Suprapubic skin (tissue), 4 donors: ENCODE measurements around the gene TMEM151A. TPM values are rescaled to one million over a fixed set of nuclear protein-coding genes. Genes with fewer than 3 reads are reported as not detected.

Source experiments
- DNase-seq, 2 donors: peaks; one replicate each; pipeline ENCODE4 v3.0.0-alpha.2; 2019; ENCODE audit warnings: low spot score in 2 of 2
- H3K27ac ChIP-seq: fragments of 200-600 bp; sonication (generic); one replicate; pipeline ENCODE4 v1.5.1; 2019
- H3K27me3 ChIP-seq: fragments of 200-600 bp; sonication (generic); one replicate; pipeline ENCODE4 v1.5.1; 2019
- H3K36me3 ChIP-seq: fragments of 200-600 bp; sonication (generic); one replicate; pipeline ENCODE4 v1.5.1; 2019
- H3K4me1 ChIP-seq: fragments of 200-600 bp; sonication (generic); one replicate; pipeline ENCODE4 v1.5.1; 2019
- H3K4me3 ChIP-seq: fragments of 200-600 bp; sonication (generic); one replicate; pipeline ENCODE4 v1.5.1; 2019; ENCODE audit warnings: mild to moderate bottlenecking
- H3K9me3 ChIP-seq: fragments of 200-600 bp; sonication (generic); one replicate; pipeline ENCODE4 v1.5.1; 2019
- EP300 ChIP-seq: sonication (generic); formaldehyde crosslinking; IDR thresholded peaks from one replicate; pipeline ENCODE4 v1.6.1; 2017; ENCODE audit warnings: antibody characterized with exemption
- POLR2A ChIP-seq, 2 donors: fragments of 450-650 bp; IDR thresholded peaks; one replicate each; pipeline ENCODE4 v1.6.1; 2017; ENCODE audit warnings: antibody characterized with exemption in 2 of 2, mild to moderate bottlenecking in 2 of 2, moderate library complexity in 2 of 2
- POLR2AphosphoS5 ChIP-seq, 3 donors: sonication (generic); formaldehyde crosslinking; IDR thresholded peaks; one replicate each; pipeline ENCODE4 v1.6.1; 2017; ENCODE audit warnings: antibody characterized with exemption in 3 of 3
- WGBS: methylation state at CpG from one replicate; pipeline ENCODE4 v1.1.5; 2018; 5-methylcytosine and 5-hydroxymethylcytosine counted together
- total RNA-seq, 4 donors: library from RNA; depleted of rRNA; stranded (reverse); fragments of >200 nt; gene quantifications; one replicate each; pipeline ENCODE4 v1.1.0, GENCODE V29; 2016
- TF ChIP-seq, protein P1 (sequence below), 2 donors: fragments of 200-600 bp in 1 of 2; fragments of 450-650 bp in 1 of 2; sonication (generic) in 1 of 2; IDR thresholded peaks; one replicate each; pipeline ENCODE4 v1.5.1; 2016 to 2019; ENCODE audit warnings: antibody characterized with exemption in 2 of 2, mild to moderate bottlenecking in 1 of 2, moderate library complexity in 1 of 2

TMEM151A gene
- total RNA-seq, 4 donors from 2014 or later, result not detected

DNA sequence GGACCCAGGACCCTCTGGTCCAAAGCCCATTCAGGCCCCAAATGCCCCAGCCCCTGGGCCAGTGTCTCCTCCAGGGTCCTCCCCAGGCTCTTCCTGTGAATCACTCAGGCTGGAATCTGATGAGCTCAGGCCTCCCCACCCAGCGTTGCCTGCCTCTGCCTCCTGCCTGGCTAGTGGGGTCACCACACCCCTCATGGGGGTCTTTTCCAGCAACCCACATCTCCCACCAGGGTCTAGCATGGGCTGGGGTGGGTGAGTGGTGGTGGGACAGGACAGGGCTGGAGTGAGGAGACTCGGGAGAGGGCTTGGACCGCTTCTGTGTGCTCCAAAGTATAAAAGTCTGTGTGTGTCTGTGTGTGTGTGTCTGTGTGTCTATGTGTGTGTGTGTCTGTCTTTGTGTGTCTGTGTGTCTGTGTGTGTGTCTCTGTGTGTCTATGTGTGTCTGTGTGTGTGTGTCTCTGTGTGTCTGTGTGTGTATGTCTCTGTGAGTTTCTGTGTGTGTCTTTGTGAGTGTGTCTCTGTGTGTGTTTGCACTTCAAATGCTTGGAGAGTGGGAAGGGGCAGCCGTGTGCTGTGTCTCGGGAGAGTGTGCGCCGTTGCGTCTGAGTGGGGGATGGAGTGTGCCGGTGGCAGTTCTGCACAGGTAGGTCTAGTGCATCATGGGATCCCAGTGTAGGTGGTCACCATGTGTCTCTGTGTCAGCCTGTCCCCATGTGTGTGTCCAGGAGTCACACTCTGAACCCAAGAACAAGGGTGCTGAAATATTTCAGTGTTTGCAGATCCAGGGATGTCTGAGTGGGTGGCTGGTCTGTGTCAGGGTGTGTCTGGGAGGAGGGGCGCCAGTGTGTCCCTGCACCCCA lies 35.7 kb downstream of the TMEM151A start:
- WGBS, result 70% methylated on average over 10 of the region's 10 CpGs
- Histone ChIP-seq H3K27me3 (no peaks in the 10 kb centered on the region), H3K9me3 (no peaks in the 10 kb centered on the region), H3K4me3 (no peak overlapping the region), H3K27ac (peak overlapping the region; percentile 74), H3K36me3 (peaks cover 10% of the 10 kb centered on the region), H3K4me1 (peaks cover 53% of the 10 kb centered on the region)
- peak in 1 of 2 donors; percentile 73 for DNase-seq
- TF ChIP-seq POLR2AphosphoS5 (IDR thresholded peaks at IDR 0.05), result no peak
- TF ChIP-seq, protein P1, sequence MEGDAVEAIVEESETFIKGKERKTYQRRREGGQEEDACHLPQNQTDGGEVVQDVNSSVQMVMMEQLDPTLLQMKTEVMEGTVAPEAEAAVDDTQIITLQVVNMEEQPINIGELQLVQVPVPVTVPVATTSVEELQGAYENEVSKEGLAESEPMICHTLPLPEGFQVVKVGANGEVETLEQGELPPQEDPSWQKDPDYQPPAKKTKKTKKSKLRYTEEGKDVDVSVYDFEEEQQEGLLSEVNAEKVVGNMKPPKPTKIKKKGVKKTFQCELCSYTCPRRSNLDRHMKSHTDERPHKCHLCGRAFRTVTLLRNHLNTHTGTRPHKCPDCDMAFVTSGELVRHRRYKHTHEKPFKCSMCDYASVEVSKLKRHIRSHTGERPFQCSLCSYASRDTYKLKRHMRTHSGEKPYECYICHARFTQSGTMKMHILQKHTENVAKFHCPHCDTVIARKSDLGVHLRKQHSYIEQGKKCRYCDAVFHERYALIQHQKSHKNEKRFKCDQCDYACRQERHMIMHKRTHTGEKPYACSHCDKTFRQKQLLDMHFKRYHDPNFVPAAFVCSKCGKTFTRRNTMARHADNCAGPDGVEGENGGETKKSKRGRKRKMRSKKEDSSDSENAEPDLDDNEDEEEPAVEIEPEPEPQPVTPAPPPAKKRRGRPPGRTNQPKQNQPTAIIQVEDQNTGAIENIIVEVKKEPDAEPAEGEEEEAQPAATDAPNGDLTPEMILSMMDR (IDR thresholded peaks at IDR 0.05), result no peak
- TF ChIP-seq POLR2A (IDR thresholded peaks at IDR 0.05), result no peak
- TF ChIP-seq EP300, result no peak

DNA sequence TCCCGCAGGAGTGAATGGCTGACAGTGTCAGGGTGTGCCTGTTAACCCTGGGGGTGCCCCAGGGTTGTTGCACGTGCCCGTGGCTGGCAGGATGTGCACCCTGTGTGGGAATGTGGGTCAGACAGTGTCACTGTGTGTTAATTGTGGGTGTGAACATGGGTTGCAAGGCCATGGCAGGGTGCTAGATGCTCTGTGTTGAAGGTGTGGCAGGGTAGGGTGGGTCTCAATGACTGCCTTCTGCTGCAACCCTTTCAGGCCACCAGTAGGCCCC lies 36.3 kb downstream of the TMEM151A start:
- Histone ChIP-seq H3K36me3 (peaks cover 16% of the 10 kb centered on the region), H3K4me1 (peaks cover 51% of the 10 kb centered on the region), H3K4me3 (no peak overlapping the region), H3K9me3 (no peaks in the 10 kb centered on the region), H3K27ac (peak overlapping the region; percentile 74), H3K27me3 (no peaks in the 10 kb centered on the region)
- WGBS, result 0% methylated on average over 1 of the region's 3 CpGs
- DNase-seq, result peak in 1 of 2 donors; percentile 67
- peak in 1 of 3 donors; percentile 36 for TF ChIP-seq POLR2AphosphoS5 (IDR thresholded peaks at IDR 0.05)
- TF ChIP-seq, protein P1 (IDR thresholded peaks at IDR 0.05), result no peak

DNA sequence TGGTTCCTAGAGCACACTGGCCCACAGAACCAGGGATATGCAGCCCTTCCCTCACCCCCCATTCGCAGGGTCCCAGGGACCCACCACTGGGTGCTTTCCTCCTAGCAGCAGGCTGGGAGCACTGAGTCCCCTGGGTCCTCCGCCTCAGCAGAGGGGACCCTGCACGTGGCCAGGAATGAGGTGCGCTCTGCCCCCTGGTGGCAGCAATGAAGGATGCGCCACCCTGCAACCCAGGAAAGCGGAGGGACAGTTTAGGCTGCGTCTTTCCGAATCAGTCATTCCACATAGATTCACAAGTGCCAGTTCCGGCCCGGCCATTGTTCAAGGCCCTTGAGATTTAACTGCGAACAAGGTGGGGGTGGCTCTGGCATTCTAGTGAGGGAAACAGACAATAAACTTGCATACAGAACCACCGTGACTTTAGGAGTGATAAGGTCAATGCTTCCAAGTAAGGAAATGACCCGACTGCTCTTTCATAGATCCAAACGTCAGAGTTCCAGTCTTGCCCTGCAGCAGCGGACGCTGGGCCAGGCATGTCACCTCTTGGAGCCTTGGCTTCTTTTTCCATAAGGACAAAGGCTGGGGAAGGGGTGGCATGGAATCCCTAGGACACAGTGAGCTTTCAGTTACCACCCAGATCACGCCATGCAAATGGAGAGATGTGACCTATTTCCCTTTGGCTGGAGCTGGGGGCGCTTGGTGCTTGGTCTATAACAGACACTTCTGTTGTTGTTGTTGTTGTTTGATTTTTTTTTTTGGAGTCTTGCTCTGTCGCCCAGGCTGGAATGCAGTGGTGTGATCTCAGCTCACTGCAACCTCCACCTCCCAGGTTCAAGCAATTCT lies 36.8 kb downstream of the TMEM151A start:
- TF ChIP-seq, protein P1 (IDR thresholded peaks at IDR 0.05), result peak; percentile 92 to 97
- no peak for TF ChIP-seq POLR2A (IDR thresholded peaks at IDR 0.05)
- TF ChIP-seq POLR2AphosphoS5 (IDR thresholded peaks at IDR 0.05), result peak in 2 of 3 donors; percentile 11 to 21
- TF ChIP-seq EP300, result no peak
- peaks cover 54% of the 10 kb centered on the region for H3K4me1 ChIP-seq
- peaks cover 21% of the 10 kb centered on the region for H3K36me3 ChIP-seq
- no peaks in the 10 kb centered on the region for H3K9me3 ChIP-seq
- H3K27ac ChIP-seq, result peak overlapping the region; percentile 74
- peak overlapping the region; percentile 12 for H3K4me3 ChIP-seq
- 6% methylated on average over 16 of the region's 19 CpGs for WGBS
- peak; percentile 89 to 92 for DNase-seq
- H3K27me3 ChIP-seq, result no peaks in the 10 kb centered on the region

GRCh38 chr11:66329165-66329673 lies 37.5 kb downstream of the TMEM151A start:
- H3K4me1 ChIP-seq, result peaks cover 58% of the 10 kb centered on the region
- DNase-seq, result no peak
- H3K27ac ChIP-seq, result no peak overlapping the region
- peaks cover 26% of the 10 kb centered on the region for H3K36me3 ChIP-seq
- TF ChIP-seq POLR2A (IDR thresholded peaks at IDR 0.05), result no peak
- no peak for TF ChIP-seq POLR2AphosphoS5 (IDR thresholded peaks at IDR 0.05)
- TF ChIP-seq, protein P1 (IDR thresholded peaks at IDR 0.05), result no peak
- no peak for TF ChIP-seq EP300
- WGBS, result 86% methylated on average over 3 of the region's 3 CpGs
- no peak overlapping the region for H3K4me3 ChIP-seq
- no peaks in the 10 kb centered on the region for H3K27me3 ChIP-seq
- no peaks in the 10 kb centered on the region for H3K9me3 ChIP-seq

- no peak overlapping the region for H3K4me3 ChIP-seq
- H3K36me3 ChIP-seq, result peaks cover 26% of the 10 kb centered on the region
- H3K27ac ChIP-seq, result no peak overlapping the region
- no peaks in the 10 kb centered on the region for H3K27me3 ChIP-seq
- no peaks in the 10 kb centered on the region for H3K9me3 ChIP-seq
- TF ChIP-seq, protein P1 (IDR thresholded peaks at IDR 0.05), result no peak
- no peak for TF ChIP-seq POLR2A (IDR thresholded peaks at IDR 0.05)
- no peak for TF ChIP-seq POLR2AphosphoS5 (IDR thresholded peaks at IDR 0.05)
- TF ChIP-seq EP300, result no peak
- peaks cover 58% of the 10 kb centered on the region for H3K4me1 ChIP-seq
- 63% methylated on average over 7 of the region's 10 CpGs for WGBS
- no peak for DNase-seq
Measured at GRCh38 chr11:66330931-66331330, 39.2 kb downstream of the TMEM151A start.
